DMS153 treated with DMSO at 0.1 percent for 48 hours (cell line): ENCODE results near the gene POLD1.
"Not testable (repeated sequence)": the region's sequence is repeated elsewhere in the genome, so short reads cannot be mapped to it uniquely, and the experiment has no call there.

Experiments
- DNase-seq: peaks from one replicate; lab custom pipeline; 2025; ENCODE audit not compliant: unreplicated experiment; lab: John Stamatoyannopoulos, UW

Gene POLD1

DNA sequence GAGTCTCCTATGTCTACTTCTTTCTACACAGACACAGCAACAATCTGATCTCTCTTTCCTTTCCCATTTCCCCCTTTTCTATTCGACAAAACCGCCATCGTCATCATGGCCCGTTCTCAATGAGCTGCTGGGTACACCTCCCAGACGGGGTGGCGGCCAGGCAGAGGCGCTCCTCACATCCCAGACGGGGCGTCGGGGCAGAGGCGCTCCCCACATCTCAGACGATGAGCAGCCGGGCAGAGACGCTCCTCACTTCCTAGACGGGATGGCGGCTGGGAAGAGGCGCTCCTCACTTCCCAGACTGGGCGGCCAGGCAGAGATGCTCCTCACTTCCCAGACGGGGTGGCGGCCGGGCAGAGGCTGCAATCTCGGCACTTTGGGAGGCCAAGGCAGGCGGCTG, 6.8 kb downstream of the POLD1 start:
- not testable (repeated sequence) for DNase-seq

GRCh38 chr19:50392759-50393158, 8.6 kb downstream of the POLD1 start:
- no peak for DNase-seq

GRCh38 chr19:50393589-50393988, 9.4 kb downstream of the POLD1 start:
- no peak for DNase-seq

GRCh38 chr19:50394017-50394416, 9.9 kb downstream of the POLD1 start:
- no peak for DNase-seq

DNA sequence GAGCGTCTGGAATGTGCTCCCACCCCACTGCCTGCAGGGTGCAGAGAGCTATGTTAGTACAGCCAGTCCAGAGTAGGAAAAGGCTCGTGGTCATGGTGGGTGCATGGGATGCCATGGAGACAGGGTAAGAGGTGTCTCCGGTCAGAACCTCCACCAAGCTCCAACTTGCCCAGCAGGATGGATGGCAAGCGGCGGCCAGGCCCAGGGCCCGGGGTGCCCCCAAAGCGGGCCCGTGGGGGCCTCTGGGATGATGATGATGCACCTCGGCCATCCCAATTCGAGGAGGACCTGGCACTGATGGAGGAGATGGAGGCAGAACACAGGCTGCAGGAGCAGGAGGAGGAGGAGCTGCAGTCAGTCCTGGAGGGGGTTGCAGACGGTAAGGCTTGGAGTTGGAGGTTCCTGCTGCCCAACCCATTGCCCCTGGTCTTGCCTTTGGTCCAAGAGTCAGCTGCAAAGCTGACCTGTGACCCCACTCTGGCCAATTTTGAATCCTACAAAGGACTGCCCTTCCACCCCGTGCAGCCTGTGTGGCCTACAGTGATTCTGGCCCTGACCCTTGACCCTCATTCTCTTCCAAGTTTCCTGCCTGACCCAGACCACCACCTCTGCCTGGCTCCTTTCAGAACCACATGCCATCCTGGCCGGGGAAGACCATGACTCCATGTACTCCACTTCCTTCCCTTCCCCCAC, 14.7 kb downstream of the POLD1 start:
- no peak for DNase-seq

DNA sequence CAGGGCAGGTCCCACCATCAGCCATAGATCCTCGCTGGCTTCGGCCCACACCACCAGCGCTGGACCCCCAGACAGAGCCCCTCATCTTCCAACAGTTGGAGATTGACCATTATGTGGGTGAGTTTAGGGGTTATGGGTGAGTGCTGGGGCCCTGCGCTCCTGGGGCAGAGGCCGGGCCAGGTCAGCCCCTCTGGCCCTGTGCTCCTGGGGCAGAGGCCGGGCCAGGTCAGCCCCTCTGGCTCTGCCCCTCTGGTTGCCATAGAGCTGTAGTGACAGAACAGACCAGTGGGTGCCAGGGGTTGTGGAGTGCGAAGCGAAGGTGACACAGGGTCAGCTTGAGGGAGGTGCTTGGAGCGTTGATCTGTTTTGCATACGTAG, 15.2 kb downstream of the POLD1 start:
- DNase-seq, result no peak

- no peak for DNase-seq
Measured at GRCh38 chr19:50401605-50402450, 17.7 kb downstream of the POLD1 start.

DNA sequence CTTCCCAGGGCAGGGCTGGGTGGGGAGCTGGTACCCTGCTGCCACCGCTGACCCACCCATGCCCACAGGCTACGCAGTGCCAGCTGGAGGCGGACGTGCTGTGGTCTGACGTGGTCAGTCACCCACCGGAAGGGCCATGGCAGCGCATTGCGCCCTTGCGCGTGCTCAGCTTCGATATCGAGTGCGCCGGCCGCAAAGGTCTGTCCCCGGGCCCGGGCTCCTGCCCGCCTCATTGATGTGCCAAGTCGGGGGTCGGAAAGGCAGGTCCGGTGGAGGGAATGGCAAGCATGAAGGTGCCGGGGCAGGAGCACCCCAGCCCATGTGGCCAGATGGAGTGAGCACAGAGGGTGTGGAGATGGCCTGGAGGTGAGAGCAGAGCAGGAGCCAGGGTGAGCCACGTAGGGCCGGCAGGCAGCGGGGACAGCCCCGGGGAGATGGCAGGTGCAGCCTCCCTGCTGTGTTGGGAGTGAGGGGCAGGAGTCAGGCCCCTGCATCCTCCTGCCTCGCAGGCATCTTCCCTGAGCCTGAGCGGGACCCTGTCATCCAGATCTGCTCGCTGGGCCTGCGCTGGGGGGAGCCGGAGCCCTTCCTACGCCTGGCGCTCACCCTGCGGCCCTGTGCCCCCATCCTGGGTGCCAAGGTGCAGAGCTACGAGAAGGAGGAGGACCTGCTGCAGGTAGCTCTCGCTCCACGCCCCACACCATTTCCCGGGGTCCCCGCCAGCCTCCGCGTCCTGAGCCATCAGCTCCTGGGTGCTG, 18.6 kb downstream of the POLD1 start:
- no peak for DNase-seq

DNA sequence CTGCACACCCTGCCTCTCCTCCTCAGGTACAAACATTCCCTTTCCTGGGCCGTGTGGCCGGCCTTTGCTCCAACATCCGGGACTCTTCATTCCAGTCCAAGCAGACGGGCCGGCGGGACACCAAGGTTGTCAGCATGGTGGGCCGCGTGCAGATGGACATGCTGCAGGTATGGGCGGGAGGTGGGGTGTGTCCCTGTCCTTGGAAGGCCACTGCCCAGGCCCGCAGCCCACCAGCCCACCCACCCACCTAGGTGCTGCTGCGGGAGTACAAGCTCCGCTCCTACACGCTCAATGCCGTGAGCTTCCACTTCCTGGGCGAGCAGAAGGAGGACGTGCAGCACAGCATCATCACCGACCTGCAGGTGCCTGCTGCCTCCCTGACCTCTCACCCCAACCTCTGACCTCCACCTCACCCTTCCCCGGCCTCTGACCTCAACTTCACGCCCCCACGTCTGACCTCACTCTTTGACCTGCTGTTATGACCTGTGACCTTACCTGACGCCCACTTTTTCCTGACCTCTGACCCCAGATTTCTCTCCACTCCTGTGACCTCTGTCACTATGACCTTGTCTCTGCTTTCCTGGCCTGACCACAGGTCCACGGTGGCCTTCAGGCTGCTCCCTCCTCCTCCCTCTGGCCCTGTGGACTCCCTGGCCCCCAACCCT, 22.1 kb downstream of the POLD1 start:
- DNase-seq, result no peak

DNA sequence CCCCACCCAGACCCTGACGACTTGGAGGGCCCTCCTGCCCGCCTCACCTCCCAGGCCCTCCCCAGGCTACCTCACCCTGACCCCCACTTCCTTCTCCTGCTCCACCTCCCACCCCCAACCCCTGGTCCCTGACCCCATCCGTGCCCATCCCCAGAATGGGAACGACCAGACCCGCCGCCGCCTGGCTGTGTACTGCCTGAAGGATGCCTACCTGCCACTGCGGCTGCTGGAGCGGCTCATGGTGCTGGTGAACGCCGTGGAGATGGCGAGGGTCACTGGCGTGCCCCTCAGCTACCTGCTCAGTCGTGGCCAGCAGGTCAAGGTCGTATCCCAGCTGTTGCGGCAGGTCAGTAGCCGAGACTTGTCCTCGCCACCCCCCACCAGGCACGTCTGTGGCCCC, 22.7 kb downstream of the POLD1 start:
- DNase-seq, result no peak

DNA sequence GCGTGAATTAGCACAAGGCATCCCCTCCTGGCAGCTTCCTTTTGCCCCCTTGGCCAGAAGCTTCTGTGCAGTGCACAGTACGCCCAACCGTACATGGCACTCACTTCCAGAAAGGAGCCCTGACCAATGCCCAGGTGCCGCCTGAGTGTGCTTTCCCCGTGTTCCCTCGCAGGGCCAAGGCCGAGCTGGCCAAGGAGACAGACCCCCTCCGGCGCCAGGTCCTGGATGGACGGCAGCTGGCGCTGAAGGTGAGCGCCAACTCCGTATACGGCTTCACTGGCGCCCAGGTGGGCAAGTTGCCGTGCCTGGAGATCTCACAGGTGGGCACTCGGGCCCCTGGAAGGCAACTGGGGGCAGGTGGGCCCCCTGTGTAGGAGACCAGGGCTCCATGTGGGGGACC, 25.2 kb downstream of the POLD1 start:
- no peak for DNase-seq

- no peak for DNase-seq
Measured at GRCh38 chr19:50410109-50410508, 26.0 kb downstream of the POLD1 start.

- DNase-seq, result no peak
Measured at GRCh38 chr19:50412419-50412818, 28.3 kb downstream of the POLD1 start.

- DNase-seq, result no peak
Measured at GRCh38 chr19:50413096-50413495, 28.9 kb downstream of the POLD1 start.

DNA sequence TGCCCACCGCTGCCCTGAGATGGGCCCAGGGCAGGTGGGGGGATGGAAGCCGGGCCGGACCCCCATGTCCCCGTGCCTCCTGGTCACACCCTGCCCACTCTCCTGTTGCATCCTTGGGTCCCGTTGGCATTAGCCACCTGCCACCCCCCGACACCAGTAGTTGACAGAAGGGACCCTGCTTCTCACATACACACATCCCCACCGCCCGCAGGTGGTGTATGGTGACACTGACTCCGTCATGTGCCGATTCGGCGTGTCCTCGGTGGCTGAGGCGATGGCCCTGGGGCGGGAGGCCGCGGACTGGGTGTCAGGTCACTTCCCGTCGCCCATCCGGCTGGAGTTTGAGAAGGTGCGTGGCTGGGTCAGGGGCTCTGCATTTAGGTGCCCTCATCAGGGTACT, 29.4 kb downstream of the POLD1 start:
- no peak for DNase-seq

DNA sequence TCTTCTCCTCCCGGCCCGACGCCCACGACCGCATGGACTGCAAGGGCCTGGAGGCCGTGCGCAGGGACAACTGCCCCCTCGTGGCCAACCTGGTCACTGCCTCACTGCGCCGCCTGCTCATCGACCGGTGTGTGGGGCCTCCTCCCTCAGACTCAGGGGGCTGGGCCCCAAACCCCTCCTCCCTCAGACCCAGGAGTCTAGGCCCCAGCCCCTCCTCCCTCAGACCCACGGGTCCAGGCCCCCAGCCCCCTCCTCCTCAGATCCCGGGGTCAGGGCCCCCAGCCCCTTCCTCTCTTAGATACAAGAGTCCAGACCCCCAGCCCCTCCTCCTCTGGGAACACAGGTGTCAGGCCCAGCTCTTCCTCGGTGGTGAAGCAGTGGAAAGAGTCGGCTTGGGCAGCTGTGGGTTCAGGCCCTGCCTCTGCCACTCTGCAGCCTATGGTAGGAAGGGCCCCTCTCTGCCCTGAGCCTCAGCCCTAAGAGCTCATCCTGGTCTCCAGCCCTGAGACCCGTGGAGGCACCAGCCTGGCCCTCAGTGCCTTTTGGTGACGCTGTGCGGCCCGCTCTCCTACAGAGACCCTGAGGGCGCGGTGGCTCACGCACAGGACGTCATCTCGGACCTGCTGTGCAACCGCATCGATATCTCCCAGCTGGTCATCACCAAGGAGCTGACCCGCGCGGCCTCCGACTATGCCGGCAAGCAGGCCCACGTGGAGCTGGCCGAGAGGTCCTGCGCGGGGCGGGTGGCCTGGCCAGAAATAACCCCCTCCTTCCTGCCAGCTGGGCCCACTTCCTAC, 30.9 kb downstream of the POLD1 start:
- no peak for DNase-seq

DNA sequence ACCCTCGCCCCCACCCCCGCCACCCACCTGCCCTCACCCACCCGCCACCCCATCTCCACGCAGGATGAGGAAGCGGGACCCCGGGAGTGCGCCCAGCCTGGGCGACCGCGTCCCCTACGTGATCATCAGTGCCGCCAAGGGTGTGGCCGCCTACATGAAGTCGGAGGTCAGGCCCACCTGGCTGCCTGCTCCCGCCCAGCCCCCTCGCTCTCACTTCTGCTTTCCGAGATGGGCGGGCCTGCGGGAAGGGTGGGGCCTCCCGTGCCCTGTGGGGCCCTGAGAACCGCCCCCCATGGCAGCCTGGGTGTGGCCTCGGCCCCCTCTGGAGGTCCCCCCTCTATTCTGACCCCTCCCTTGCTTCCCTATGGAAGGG, 31.5 kb downstream of the POLD1 start:
- DNase-seq, result no peak

DNA sequence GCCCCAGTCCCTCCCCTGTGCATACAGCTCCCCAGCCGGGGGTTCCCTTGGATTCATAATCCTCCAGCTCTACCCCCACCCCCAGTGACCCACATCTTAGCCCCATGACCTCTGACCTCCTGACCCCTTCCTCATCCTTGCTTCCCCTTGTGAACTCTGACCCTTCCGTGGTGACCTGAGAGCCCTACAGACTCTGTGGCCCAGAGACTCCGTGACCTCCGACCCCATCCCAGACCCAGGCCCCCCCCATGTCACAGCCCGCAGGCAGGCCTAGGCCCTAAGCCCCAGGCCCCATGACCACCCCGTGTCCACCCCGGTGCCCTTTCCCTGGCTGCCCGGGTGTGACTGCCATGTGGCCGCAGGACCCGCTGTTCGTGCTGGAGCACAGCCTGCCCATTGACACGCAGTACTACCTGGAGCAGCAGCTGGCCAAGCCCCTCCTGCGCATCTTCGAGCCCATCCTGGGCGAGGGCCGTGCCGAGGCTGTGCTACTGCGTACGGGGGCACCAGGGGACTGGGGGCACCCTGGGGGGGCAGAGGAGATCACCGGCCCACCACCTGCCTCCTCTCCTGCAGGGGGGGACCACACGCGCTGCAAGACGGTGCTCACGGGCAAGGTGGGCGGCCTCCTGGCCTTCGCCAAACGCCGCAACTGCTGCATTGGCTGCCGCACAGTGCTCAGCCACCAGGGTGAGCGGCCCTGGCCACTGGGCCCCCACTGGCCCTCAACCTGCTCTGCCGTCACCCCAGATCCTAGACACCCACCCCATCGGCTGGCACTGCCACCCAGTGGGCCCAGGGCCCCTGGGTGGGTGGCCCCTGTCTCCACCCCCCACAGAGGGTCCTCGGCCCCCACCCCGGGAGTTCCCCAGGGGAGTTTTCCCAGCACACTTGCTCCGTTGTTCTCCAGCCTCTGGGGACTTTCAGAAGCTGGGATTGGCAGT, 32.2 kb downstream of the POLD1 start:
- DNase-seq, result no peak
